ENCODE results near the gene SEC24B.

GRCh38 chr4:109562457-109563239, 129.0 kb downstream of the SEC24B start:
- TF ChIP-seq ZFP3 (CRISPR knock-in tag; IDR thresholded peaks at IDR 0.05) (no peak), ARNTL (CRISPR knock-in tag; IDR thresholded peaks at IDR 0.05; ENCODE audit: borderline replicate concordance, low read depth) (no peak), ZNF70 (CRISPR knock-in tag; IDR thresholded peaks at IDR 0.05) (no peak), ISL1 (CRISPR knock-in tag; IDR thresholded peaks at IDR 0.05) (no peak), OSR1 (CRISPR knock-in tag; IDR thresholded peaks at IDR 0.05) (no peak), ZNF8 (CRISPR knock-in tag; IDR thresholded peaks at IDR 0.05) (no peak), SNAI2 (CRISPR knock-in tag; IDR thresholded peaks at IDR 0.05) (no peak)
- TF ChIP-seq, protein P1, sequence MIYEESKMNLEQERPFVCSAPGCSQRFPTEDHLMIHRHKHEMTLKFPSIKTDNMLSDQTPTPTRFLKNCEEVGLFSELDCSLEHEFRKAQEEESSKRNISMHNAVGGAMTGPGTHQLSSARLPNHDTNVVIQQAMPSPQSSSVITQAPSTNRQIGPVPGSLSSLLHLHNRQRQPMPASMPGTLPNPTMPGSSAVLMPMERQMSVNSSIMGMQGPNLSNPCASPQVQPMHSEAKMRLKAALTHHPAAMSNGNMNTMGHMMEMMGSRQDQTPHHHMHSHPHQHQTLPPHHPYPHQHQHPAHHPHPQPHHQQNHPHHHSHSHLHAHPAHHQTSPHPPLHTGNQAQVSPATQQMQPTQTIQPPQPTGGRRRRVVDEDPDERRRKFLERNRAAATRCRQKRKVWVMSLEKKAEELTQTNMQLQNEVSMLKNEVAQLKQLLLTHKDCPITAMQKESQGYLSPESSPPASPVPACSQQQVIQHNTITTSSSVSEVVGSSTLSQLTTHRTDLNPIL (CRISPR knock-in tag; IDR thresholded peaks at IDR 0.05; ENCODE audit: low read depth), result no peak
- TF ChIP-seq, protein P2, sequence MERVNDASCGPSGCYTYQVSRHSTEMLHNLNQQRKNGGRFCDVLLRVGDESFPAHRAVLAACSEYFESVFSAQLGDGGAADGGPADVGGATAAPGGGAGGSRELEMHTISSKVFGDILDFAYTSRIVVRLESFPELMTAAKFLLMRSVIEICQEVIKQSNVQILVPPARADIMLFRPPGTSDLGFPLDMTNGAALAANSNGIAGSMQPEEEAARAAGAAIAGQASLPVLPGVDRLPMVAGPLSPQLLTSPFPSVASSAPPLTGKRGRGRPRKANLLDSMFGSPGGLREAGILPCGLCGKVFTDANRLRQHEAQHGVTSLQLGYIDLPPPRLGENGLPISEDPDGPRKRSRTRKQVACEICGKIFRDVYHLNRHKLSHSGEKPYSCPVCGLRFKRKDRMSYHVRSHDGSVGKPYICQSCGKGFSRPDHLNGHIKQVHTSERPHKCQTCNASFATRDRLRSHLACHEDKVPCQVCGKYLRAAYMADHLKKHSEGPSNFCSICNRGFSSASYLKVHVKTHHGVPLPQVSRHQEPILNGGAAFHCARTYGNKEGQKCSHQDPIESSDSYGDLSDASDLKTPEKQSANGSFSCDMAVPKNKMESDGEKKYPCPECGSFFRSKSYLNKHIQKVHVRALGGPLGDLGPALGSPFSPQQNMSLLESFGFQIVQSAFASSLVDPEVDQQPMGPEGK (CRISPR knock-in tag; IDR thresholded peaks at IDR 0.05; ENCODE audit: borderline replicate concordance), result no peak
